HG03064 (cell line): ENCODE measurements around the gene PRELP.
"Not testable (repeated sequence)": the region's sequence is repeated elsewhere in the genome, so short reads cannot be mapped to it uniquely, and the experiment has no call there.

Experiments
- ATAC-seq: cut with Tn5 transposase; IDR thresholded peaks from one replicate; pipeline ENCODE4 v1.9.1; 2021; ENCODE audit warnings: low read depth; ENCODE audit not compliant: unreplicated experiment

Gene PRELP

DNA sequence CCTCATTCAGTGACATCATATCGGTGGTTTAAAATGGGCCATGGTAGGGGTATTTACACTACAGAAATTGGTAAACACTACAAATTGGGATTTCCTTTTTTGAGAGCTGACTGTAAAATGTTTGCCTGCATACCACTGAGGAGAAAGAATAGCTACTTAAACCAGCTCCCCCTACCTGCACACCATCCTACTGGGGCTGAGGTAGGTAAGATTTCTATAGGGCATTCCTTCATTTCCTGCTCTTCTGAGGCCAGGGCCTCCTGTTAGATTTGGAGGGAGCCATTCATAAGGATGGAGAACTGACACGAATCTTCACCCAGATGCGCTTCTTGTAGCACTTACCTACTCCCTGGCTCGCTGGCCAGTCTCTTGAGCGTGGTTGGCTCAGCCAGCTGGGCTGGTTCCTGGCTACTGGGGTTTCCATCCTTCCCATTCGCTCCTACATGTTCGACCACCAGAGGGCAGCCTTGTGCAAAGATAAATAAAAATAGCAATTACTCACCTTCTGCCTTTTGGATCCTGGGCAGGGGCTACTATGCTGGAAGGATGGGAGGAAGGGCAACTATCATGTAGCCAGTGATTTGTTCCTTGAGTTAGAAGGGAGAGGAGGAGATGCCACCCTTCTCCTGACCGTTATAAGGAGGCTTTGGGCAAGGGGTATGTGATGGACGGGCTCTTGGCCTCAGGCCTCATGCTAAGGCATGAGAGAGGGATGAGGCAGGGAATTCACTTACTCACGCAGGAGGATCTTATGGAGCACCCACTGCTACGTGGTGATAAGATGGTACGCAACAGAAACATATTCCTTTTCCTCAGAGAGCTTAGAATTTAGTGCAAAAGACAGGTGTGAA, 29.0 kb downstream of the PRELP start:
- no peak for ATAC-seq

GRCh38 chr1:203505526-203506204, 30.1 kb downstream of the PRELP start:
- no peak for ATAC-seq

- ATAC-seq, result no peak
Measured at GRCh38 chr1:203506858-203507626, 31.4 kb downstream of the PRELP start.

GRCh38 chr1:203507759-203508158, 32.2 kb downstream of the PRELP start:
- no peak for ATAC-seq

- no peak for ATAC-seq
Measured at GRCh38 chr1:203508463-203509073, 33.0 kb downstream of the PRELP start.

DNA sequence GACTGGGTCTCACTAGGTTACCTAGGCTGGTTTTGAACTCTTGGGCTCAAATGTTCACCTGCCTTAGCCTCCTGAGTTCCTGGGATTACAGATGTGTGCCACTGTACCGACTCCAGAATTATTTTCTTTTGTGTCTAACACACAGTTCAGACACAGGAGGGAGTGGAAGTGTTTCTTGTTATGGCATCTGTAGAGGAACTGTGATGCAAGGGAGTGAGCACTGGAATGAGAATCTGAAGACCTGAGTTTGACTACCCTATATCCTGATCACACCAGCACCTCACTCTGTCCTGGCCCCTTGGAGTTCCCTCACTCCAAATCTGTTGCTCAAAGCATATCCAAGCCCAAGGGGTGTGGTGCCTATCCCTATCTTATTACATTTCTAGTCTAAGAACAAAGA, 33.5 kb downstream of the PRELP start:
- no peak for ATAC-seq

- ATAC-seq, result no peak
Measured at GRCh38 chr1:203511513-203511912, 35.9 kb downstream of the PRELP start.

- ATAC-seq, result no peak
Measured at GRCh38 chr1:203511930-203512329, 36.3 kb downstream of the PRELP start.

DNA sequence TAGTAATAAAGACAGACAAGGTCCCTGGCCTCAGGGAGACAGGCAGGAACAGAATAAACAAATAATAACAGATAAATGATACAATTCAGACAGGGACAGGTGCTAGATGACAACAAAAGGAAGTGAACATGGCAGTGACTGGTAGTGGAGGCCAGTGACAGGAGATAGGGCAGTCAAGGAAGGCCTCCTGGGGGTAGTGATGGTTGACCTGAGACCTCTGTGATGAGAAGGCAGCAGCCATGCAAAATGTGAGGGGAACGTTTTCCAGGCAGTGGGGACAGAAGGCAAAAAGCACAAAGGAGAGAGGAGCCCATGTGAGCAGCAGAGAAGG, 36.9 kb downstream of the PRELP start:
- no peak for ATAC-seq

- no peak for ATAC-seq
Measured at GRCh38 chr1:203512848-203513584, 37.4 kb downstream of the PRELP start.

- ATAC-seq, result no peak
Measured at GRCh38 chr1:203513585-203514031, 38.0 kb downstream of the PRELP start.

DNA sequence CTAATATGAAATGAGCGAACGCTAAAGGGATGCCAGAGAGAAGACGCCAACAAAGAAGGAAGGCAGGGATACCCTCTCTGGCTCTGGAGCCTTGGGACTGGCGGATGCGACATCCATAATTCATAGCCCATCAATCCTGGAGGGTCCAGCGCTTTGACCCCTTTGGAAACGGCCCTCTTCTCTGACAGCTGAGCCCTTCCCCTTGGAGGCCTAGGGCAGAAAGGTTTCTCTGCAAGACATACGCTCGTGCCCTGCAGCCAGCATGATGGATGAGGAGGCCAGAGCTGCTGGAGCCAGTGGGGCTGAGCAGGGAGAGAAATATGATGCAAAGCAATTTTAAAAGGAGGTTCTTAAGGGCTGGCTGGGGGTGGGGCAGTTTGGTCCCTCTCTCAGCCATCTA, 40.6 kb downstream of the PRELP start:
- no peak for ATAC-seq

DNA sequence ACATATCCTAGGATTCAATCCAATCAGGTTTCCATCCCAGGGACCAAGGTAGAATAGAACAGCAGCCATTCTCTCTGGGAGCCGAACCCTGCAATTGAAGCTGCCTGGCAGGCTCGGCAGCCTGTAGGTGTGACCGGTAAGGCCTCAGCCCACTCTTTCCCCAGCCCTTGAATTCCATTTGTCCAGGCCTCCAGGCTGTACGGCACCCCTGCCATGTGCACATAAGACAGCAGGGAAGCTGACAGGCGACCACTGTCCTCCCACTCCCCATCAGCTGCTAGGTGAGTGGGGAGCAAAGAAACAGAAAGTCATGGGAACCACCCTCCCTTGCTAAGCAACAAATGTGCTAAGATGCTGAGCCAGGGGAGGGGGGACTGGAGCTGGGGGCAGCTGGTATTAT, 41.3 kb downstream of the PRELP start:
- ATAC-seq, result no peak

DNA sequence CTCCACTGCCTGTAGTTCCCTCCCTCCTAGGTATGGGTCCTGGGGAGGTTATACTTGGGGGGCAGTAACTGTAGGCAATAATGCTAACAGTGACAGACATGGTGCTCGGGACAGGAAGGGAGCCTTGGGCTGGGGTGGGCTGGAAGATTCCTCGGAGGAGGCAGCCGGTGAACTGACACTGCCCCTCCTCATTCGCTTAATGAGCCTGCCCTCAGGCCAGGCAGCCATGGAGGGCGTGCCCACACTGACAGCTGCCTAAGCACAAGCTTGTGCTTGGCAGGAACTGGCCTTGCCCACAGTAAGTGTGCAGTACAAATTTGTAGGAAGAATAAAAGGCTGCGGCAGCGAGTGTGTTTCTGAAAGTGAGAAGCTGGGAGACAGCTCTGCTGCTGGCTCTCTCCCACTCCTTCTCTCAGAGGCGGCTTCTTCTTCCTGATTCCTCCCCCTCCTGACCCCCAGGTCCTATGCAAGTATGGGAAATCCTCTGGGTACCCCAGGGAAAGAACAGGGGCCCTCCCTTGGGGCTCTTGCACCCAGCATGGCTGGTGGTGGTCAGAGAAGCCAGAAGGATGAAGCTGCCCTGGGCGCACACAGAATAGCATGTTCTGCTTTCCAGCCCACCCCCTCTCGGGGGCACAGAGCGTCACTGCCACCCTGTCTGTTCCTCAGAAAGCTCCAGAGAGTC, 42.0 kb downstream of the PRELP start:
- no peak for ATAC-seq

- ATAC-seq, result not testable (repeated sequence)
Measured at GRCh38 chr1:203518139-203518538, 42.5 kb downstream of the PRELP start.

DNA sequence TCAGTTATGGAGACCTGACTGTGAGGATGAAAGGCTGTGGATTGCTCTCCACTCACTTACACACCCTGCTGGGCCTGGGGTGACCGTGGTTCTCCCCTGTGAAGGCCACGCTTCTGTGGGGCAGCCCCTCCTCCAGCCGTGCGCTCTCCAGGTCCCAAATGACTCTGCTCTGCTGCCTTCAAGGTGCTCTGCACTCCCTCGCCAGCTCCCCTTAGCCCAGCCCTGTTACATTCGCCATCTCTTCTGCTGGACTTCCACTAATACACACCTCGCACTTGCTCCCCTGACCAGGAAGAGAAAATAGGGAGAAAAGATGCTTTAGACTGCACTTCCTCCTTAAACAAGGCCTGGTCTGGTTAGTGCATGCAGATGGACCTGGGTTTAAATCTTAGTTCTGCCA, 42.9 kb downstream of the PRELP start:
- ATAC-seq, result no peak

DNA sequence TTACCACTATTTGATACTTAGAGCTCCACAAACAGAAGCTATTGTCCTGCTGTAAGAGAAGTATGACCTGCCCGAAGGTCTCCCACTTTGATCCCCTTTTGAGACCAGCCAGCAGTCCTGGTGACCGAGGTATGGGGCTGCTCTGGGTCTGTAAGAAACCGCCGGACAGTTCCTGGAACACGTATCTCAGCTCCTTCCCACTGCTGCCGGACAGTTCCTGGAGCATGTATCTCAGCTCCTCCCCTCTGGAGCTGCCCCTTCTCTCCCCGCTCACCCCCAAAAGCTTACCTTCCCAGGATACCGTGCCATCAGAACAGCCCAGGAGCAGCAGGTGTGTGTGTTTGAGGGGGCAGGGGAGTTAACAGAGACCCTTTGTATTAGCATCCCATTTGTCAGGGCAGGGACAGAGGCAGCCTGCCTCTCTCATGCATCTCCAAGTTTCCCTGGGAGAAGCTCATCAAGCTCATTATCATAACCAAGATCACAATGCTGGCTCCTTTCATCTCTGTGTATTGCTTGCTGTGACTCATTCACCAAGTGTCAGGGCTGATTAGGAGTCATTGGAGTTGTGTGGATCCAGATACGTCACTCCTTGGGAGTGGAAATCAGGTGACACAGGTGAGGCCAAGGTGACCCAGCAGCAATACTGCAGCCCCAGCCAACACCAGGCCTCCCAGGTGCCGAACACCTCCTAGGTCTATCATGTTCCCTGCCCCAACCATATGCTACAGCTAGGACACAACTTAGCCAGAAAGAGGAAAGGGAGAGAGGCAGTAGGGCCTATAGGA, 43.6 kb downstream of the PRELP start:
- no peak for ATAC-seq

- no peak for ATAC-seq
Measured at GRCh38 chr1:203519896-203520295, 44.3 kb downstream of the PRELP start.

- no peak for ATAC-seq
Measured at GRCh38 chr1:203520315-203520714, 44.7 kb downstream of the PRELP start.
